ENCODE data around the gene SDK1.

SDK1 gene

GRCh38 chr7:4045975-4046374, 744.9 kb downstream of the SDK1 start:
- no peak for DNase-seq (ENCODE audit: low spot score)

DNA sequence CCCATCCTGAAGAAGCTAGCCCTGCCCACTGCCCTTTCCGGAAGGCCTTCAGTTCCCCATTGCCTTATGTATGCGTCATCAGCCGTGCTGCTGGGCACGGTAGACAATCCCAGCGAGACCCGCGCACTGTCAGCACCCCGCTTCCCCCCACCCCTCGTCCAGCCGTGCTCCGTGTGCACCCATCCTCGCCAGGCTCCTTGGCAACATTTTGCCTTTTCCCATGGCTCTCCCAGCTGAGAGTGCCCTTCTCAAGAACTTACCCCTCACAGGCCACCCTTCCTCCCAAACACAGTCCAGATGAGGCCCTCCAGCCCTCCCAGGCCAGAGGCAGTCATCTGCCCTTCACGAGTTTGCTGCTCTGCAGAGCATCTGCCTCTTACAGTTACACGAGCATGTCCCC, 747.3 kb downstream of the SDK1 start:
- no peak for DNase-seq (ENCODE audit: low spot score)

DNA sequence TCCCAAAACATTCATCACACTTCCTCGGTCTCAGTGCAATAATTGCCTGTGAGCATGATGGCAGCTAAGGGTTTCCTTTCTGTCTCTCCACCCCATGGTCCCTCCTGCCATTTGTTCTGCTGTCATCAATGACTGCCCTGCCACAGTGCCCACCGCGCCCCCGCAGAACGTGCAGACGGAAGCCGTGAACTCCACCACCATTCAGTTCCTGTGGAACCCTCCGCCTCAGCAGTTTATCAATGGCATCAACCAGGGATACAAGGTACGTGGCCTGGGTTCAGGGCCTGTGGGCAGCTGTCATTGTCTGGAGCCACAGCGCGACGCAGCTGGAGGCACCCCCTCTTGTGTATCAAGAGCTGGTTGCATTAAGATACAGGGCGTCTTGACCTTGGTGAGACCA, 748.1 kb downstream of the SDK1 start:
- DNase-seq (ENCODE audit: low spot score): no peak

DNA sequence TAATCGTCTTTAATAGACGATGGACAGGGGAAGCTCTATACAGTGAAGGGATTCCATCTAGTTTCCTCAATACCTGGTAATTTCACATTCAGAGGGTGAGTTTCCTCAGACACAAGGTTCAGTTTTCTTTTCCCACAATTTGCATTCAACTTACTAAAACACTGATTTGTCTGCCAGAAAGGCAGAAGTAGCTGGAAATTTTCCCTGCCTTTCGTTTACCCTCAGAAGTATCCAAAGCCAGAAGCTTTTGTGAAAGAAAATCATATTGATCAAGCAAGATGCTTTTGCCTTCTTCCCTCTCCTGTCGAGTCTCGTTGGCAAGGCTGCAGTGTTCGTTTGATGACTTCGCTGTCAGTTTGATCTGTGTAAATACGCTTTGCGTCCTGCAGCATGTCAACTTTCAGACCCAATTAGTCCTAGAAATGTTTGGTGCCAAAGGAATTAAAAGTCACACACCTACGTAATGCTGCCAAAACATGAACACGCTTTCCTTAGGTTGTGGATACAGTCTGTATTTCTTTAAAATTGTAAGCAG, 749.1 kb downstream of the SDK1 start:
- no peak for DNase-seq (ENCODE audit: low spot score)

GRCh38 chr7:4051696-4052095, 750.6 kb downstream of the SDK1 start:
- no peak for DNase-seq (ENCODE audit: low spot score)

GRCh38 chr7:4052130-4052529, 751.1 kb downstream of the SDK1 start:
- DNase-seq (ENCODE audit: low spot score): no peak

GRCh38 chr7:4054158-4054557, 753.1 kb downstream of the SDK1 start:
- DNase-seq (ENCODE audit: low spot score): no peak

GRCh38 chr7:4056552-4057288, 755.7 kb downstream of the SDK1 start:
- DNase-seq (ENCODE audit: low spot score): no peak

DNA sequence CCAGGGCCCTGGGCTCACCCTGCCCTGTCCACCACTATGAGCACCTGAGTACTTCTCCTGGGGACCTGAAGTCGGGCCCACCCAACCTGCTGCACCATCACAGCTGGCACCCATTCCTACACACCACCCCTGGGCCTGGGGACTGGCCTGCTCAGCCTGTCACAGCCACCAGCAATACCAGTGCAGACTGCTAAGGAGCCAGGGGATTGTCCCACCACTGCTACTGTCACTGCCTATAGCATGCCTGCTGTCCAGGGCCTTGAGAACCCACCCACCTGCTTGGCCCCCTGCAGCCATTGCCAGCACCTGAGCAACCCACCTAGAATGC, 756.2 kb downstream of the SDK1 start:
- no peak for DNase-seq (ENCODE audit: low spot score)

DNA sequence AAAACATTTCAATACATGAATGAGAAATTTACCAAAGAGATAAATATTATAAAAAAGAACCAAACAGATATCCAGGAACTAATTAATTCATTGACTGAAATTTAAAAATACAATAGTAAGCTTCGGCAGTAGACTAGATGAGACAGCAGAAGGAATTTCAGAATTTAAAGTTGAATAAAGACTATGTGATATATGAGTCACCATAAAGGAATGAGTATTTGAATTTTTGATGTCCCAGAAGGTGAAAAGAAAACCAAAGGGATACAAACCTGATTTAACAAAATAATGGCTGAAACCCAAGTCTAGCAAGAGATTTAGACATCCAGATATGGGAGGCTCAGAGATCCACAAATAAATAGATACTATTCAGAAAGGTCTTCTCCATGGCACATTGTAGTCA, 757.1 kb downstream of the SDK1 start:
- no peak for DNase-seq (ENCODE audit: low spot score)

DNA sequence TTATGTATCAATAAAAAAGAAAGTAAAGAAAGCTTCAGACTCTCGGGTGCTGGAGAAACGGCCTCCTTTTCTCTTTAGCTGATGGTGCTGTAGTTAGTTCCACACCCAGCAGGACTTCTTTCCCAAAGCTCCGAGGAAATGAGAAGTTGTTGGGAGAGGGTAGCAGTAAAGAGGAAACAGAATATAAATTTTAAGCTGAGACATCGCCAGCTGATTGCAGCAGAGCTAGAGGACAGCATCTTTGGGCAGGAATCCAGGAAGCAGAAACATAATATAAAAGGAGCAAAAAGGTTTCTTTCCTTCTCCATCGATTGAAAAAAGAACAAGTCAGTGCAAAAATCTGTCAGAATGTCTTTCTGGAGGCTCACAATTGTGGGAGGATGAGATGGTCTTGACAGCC, 764.1 kb downstream of the SDK1 start:
- no peak for DNase-seq (ENCODE audit: low spot score)

GRCh38 chr7:4066206-4066605, 765.2 kb downstream of the SDK1 start:
- DNase-seq (ENCODE audit: low spot score): no peak

DNA sequence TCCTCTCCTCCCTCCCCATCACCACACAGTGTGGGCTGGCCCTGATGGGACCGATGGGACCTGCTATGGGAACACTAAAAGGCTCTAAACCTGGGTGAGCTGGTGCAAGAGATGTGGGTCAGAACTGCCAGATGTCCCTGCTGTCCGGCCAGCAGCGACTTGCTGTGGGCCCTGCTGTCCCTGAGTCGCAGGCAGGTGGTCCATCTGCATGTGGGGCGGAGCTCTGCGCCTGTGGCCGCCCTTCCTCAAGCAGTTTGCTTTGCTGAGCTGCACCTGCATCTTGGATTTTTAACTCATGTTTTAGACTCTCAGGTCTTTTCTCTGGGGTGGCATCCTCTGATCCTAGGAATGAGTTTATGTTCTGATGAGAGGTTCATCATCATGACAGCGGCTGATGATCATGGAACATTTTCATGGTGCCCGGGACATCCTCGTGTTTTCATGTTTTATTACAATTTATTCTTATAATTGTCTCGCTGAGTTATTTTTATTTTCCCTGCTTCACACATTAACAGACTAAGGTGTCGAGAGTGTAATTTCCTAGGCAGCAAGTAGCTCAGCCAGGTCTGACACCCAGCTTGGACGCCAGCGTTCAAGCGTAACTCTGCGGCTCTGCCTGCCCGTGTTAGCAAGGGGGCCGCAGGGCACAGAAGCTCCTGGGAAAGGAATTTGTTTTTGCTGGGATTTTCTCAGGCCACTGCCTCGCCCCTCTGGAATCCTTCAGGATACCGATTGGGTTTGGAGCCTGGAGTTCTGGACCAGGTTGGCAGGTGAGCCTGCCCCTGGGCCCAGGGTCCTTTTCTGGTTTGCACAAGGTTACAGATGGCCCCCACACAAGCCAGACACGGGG, 765.8 kb downstream of the SDK1 start:
- DNase-seq (ENCODE audit: low spot score): no peak

DNA sequence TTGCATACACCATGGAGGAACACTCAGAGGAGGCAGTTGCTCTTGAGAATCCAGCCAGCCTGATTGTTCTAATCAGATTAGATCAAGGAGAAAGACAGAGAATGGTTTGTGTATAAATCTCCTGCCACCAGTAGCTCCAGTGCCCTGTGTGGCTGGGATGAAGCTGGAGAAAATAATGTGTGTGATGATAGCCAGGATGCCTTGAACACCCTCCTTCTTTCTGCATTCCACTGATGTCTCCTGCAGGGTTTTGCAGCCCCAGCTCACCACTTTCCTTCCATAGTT, 766.4 kb downstream of the SDK1 start:
- no peak for DNase-seq (ENCODE audit: low spot score)

DNA sequence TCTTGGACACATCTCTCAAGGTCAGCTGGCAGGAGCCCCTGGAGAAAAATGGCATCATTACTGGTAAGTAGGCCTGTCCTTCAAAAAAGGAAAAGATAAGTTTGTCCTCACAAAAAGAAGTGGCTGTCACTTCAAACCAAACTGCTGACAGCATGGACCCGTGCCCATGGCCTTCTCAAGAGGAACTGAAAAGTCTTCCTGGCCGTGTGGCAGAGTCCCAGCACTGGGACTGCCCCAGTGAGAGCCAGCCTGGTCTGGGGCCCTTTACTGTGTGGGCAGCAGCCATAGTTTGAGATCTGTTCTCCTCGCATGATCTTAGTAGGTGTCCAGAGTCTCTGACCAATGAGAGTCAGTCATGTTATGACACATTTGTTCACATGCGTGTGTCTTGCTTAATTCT, 766.8 kb downstream of the SDK1 start:
- no peak for DNase-seq (ENCODE audit: low spot score)

DNA sequence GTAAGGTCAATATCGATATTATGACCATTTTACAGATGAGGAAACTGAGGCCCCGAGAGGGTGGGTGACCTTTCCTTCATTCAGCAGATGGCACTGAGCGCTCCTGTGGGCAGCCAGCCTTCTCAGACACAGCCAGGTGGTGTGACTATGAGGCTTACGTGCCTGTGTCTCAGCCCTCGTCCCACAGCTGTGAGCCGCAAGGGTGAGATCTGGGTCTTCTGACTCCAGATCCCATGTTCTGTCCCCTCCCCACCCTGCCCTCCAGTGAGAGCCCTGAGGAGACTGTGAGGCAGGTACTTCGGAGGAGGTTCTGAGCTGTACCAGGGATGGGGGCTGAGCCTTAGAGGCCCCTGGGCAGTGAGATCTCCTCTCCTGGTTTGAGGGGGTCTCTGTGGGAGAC, 767.2 kb downstream of the SDK1 start:
- DNase-seq (ENCODE audit: low spot score): no peak

- DNase-seq (ENCODE audit: low spot score): no peak
Measured at GRCh38 chr7:4069268-4070095, 768.4 kb downstream of the SDK1 start.

DNA sequence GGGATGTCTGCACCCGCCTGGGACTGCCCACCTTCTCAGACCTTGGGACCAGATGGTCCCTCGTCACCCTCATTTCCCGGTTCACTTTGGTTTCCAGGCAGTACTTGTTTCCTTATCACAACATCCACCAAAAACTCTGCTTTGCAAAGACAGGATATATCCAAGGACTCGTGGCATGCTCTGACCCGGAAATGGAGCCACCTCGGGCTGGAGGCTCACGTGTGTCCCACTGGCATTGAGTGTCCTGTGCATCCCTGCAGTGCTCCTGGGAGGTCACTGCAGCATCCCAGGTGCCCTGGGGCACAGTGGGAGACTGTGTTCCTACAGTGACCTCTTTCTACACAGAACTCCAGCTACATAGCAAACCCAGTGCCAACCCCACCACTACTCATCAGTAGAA, 769.2 kb downstream of the SDK1 start:
- DNase-seq (ENCODE audit: low spot score): no peak

DNA sequence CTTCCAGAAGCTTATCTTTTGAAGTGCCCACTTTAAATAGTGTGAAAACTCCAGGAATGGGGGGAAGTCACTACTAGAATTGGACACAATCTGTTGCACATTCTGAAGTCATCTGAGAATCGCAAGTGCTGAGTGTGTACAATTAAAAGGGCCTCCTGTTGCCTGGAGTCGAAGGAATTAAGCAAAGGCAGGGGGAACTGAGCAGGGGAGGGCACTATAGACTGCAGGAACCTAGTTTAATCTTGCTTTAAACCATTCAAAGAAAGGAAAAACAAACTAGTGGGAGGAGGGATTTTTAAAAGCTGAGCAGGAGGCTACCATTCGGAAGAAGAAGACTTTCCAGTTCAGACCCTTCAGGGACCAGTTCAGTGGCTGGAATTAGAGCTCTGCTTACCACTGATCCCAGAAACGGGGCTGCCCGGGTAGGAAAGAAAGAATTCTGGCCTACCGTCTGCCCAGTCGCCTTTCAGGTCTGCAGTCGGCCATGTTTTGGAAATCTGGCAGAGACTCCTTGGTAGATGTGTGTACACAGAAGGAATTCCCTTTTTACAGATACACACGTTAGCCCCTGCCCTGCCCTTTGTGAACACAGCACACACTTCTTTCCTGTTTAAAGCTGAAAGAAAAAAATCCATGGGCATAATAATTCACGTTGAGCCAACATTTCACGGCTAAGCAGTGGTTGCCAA, 770.5 kb downstream of the SDK1 start:
- no peak for DNase-seq (ENCODE audit: low spot score)

GRCh38 chr7:4072161-4072925, 771.3 kb downstream of the SDK1 start:
- DNase-seq (ENCODE audit: low spot score): no peak

DNA sequence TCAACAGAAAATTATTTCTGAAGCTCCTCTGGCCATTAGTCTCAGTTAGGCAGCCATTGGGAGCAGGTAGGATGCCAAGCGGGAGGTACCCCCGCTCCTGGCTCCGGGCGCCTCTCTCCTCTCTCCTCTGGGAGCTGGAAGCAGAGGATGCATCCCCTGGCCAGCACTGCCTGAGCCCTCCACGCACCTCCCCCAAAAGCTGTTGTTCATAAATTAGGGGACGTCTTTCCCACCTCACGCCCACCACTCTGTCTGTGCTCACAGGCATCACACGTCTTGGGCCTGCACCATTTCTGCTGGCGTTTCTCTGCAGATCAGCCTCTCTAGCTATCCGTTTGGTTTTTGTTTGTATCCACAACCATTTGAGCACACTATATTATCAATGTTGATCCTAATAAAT, 772.0 kb downstream of the SDK1 start:
- DNase-seq (ENCODE audit: low spot score): no peak

GRCh38 chr7:4073750-4074149, 772.7 kb downstream of the SDK1 start:
- DNase-seq (ENCODE audit: low spot score): no peak
